Body of pancreas (tissue), 4 donors: ENCODE data around the gene TRAPPC6A. TPM values are rescaled to one million over a fixed set of nuclear protein-coding genes. Genes with fewer than 3 reads are reported as not detected.

Source experiments
- ATAC-seq: fragments of 150-250 bp; one replicate; pipeline ENCODE4 v1.9.1; 2016
- DNase-seq, 4 donors: peaks; one replicate each; pipeline ENCODE4 v3.0.0-alpha.2; 2019
- H3K27ac ChIP-seq, 4 donors: fragments of 200-600 bp; sonication (generic); 1 replicate in 3 of 4; 2 replicates in 1 of 4; pipeline versions ENCODE4 v1.5.1 to v1.6.1; 2016 to 2019; ENCODE audit warnings: mild to moderate bottlenecking in 1 of 4, mixed read lengths in 1 of 4, moderate library complexity in 1 of 4
- H3K27me3 ChIP-seq, 2 donors: fragments of 200-600 bp; sonication (generic); one replicate each; pipeline ENCODE4 v1.6.0; 2016; ENCODE audit warnings: mild to moderate bottlenecking in 1 of 2
- H3K36me3 ChIP-seq, 2 donors: fragments of 200-600 bp; sonication (generic); replicated peaks in 1 of 2; 2 replicates each; pipeline ENCODE4 v1.5.1; 2016; ENCODE audit warnings: low read depth in 2 of 2; ENCODE audit not compliant: insufficient read depth in 1 of 2
- H3K4me1 ChIP-seq: fragments of 200-600 bp; sonication (generic); one replicate; pipeline ENCODE4 v1.6.0; 2016
- H3K4me3 ChIP-seq, 2 donors: fragments of 200-600 bp; sonication (generic); 1 replicate in 1 of 2; 2 replicates in 1 of 2; pipeline ENCODE4 v1.5.1; 2016 to 2019
- H3K9me3 ChIP-seq, 3 donors: fragments of 200-600 bp; sonication (generic); 1 replicate in 2 of 3; 2 replicates in 1 of 3; pipeline ENCODE4 v1.5.1; 2016
- CTCF ChIP-seq, 7 experiments: fragments of 450-650 bp in 4 of 7; fragments of 200-600 bp in 3 of 7; sonication (generic) in 3 of 7; IDR thresholded peaks; one replicate each; pipeline ENCODE4 v1.5.1; 2016 to 2019; ENCODE audit warnings: antibody characterized with exemption in 7 of 7
- POLR2A ChIP-seq, 3 donors: fragments of 450-650 bp; IDR thresholded peaks; one replicate each; pipeline ENCODE4 v1.6.1; 2016; ENCODE audit warnings: antibody characterized with exemption in 3 of 3, mild to moderate bottlenecking in 2 of 3
- WGBS, 2 donors: methylation state at CpG; one replicate each; pipeline ENCODE4 v1.1.5; 2017; 5-methylcytosine and 5-hydroxymethylcytosine counted together
- intact Hi-C: fragments of 100-400 bp; cut with DNase I; formaldehyde crosslinking; loops from one replicate; pipeline ENCODE4 v1.15.1; 2023
- total RNA-seq, 2 donors: library from RNA; depleted of rRNA; stranded (reverse); fragments of >200 nt; gene quantifications; one replicate each; pipeline ENCODE4 v1.1.0, GENCODE V29; 2016

TRAPPC6A gene
- total RNA-seq, 2 donors from 2014 or later = 8.3 TPM; not detected in 1

GRCh38 chr19:45135176-45135885, 42.7 kb downstream of the TRAPPC6A start:
- ATAC-seq (no peak), DNase-seq (no peak)
- intact Hi-C loops = no loop called here
- Histone ChIP-seq H3K4me3 (no peak overlapping the region), H3K27ac (no peak overlapping the region), H3K36me3 (no peaks in the 10 kb centered on the region), H3K27me3 (no peaks in the 10 kb centered on the region), H3K9me3 (no peaks in the 10 kb centered on the region), H3K4me1 (peaks cover 14% of the 10 kb centered on the region)
- TF ChIP-seq CTCF (IDR thresholded peaks at IDR 0.05) (no peak), POLR2A (IDR thresholded peaks at IDR 0.05) (no peak)
- 96 to 97% methylated on average over 21 of the region's 21 CpGs for WGBS, 2 donors

GRCh38 chr19:45133661-45134060, 44.4 kb downstream of the TRAPPC6A start:
- H3K4me1 ChIP-seq = peaks cover 14% of the 10 kb centered on the region
- H3K36me3 ChIP-seq = no peaks in the 10 kb centered on the region
- DNase-seq = no peak
- H3K27ac ChIP-seq = no peak overlapping the region
- TF ChIP-seq CTCF (IDR thresholded peaks at IDR 0.05) = no peak
- TF ChIP-seq POLR2A (IDR thresholded peaks at IDR 0.05) = no peak
- no peaks in the 10 kb centered on the region for H3K9me3 ChIP-seq
- no peaks in the 10 kb centered on the region for H3K27me3 ChIP-seq
- H3K4me3 ChIP-seq = no peak overlapping the region
- ATAC-seq = no peak
- WGBS, 2 donors = 95 to 96% methylated on average over 4 to 8 of the region's 8 CpGs
- intact Hi-C loops = no loop called here

DNA sequence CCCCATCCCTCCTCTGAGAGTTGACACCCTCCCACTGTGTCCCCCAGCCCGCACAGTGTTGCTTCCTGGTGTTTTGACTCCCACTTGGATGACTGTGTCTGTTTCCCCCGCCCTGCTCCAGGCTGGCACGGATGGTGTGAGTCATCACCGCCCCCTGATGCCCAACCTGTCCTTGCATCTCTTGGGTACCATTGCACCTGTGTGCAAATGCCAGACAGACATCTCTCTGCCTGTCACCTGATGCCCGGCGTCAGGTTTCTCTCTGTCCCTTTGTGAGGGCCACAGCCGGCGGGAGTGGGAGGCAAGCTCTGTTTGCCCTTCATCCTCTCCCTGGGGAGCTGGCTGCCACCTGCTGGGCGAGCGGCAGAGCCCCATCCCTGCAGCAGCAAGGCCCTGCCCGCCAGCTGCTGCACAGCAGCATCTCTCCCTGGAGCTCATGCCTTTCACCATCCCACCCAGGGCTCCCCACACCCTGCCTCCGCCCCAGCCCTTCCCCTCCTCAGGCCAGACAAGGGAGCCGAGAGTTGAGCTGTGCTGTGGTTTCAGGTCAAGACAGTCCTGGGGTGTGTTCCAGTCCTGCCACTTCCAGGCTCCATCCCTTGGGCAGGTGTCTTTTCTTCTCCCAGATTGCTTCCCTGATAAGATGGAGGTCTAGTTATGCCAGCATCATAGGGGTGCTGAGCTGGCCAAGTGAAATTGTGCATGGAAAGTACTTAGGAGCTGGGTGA, 47.0 kb downstream of the TRAPPC6A start:
- Histone ChIP-seq H3K27me3 (no peaks in the 10 kb centered on the region), H3K4me1 (peaks cover 3% of the 10 kb centered on the region), H3K9me3 (no peaks in the 10 kb centered on the region), H3K36me3 (no peaks in the 10 kb centered on the region), H3K4me3 (no peak overlapping the region), H3K27ac (no peak overlapping the region)
- peak; percentile 15 for ATAC-seq
- TF ChIP-seq CTCF (IDR thresholded peaks at IDR 0.05) (peak in 1 of 7 experiments; percentile 6), POLR2A (IDR thresholded peaks at IDR 0.05) (no peak)
- peak in 1 of 4 donors; percentile 24 for DNase-seq
- intact Hi-C loops = no loop called here
- 57 to 59% methylated on average over 4 to 10 of the region's 13 CpGs for WGBS, 2 donors

DNA sequence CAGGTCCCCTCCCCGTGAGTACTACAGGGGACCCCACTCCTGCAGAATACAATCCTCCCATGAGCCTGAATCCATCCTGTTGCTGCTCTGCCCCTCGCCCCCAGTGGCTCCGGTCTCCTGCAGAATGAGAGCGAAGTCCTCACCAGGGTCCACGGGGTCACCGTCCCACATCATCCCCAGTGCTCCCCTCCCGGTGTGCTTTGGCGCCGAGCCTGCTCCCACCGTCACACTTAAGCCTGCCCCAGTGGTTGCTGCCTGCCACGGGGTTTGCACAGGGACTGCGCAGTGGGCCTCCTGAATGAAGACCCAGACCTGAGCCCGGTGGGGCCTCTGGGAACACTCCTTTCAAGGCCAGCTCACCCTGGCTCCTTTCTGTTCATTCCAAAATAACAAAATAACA, 47.8 kb downstream of the TRAPPC6A start:
- Histone ChIP-seq H3K4me1 (peaks cover 10% of the 10 kb centered on the region), H3K9me3 (no peaks in the 10 kb centered on the region), H3K4me3 (no peak overlapping the region), H3K27ac (no peak overlapping the region), H3K36me3 (no peaks in the 10 kb centered on the region), H3K27me3 (no peaks in the 10 kb centered on the region)
- WGBS, 2 donors = 87 to 93% methylated on average over 3 to 13 of the region's 13 CpGs
- no peak for DNase-seq
- ATAC-seq = no peak
- TF ChIP-seq CTCF (IDR thresholded peaks at IDR 0.05) (no peak), POLR2A (IDR thresholded peaks at IDR 0.05) (no peak)
- intact Hi-C loops = no loop called here
